GM18499 (cell line): ENCODE data around the gene SLFN13.
"Not testable (repeated sequence)": the region's sequence is repeated elsewhere in the genome, so short reads cannot be mapped to it uniquely, and the experiment has no call there.

Experiments
- ATAC-seq: cut with Tn5 transposase; IDR thresholded peaks from one replicate; pipeline ENCODE4 v1.9.1; 2021; ENCODE audit warnings: moderate number of reproducible peaks; ENCODE audit not compliant: insufficient read depth, unreplicated experiment

The SLFN13 gene

GRCh38 chr17:35448214-35448898, at the start of gene SLFN13:
SLFN13 (minus strand) TSS chr17:35448766; CDS start chr17:35445680, 3,086 bp downstream.
- peak; percentile 47 for ATAC-seq

GRCh38 chr17:35496451-35497290, 48.1 kb upstream of the SLFN13 start:
- ATAC-seq = no peak

GRCh38 chr17:35493040-35493439, 44.5 kb upstream of the SLFN13 start:
- ATAC-seq = no peak

GRCh38 chr17:35491417-35491816, 42.9 kb upstream of the SLFN13 start:
- ATAC-seq = no peak

- no peak for ATAC-seq
These were observed 41.4 kb upstream of the SLFN13 start for GRCh38 chr17:35489944-35490343.

GRCh38 chr17:35488991-35489390, 40.4 kb upstream of the SLFN13 start:
- ATAC-seq = no peak

GRCh38 chr17:35486920-35487732, 38.6 kb upstream of the SLFN13 start:
- ATAC-seq = no peak

GRCh38 chr17:35479271-35479670, 30.7 kb upstream of the SLFN13 start:
- no peak for ATAC-seq

GRCh38 chr17:35477248-35477647, 28.7 kb upstream of the SLFN13 start:
- ATAC-seq = no peak

GRCh38 chr17:35476283-35476820, 27.8 kb upstream of the SLFN13 start:
- ATAC-seq = no peak

GRCh38 chr17:35468475-35468874, 19.9 kb upstream of the SLFN13 start:
- ATAC-seq = no peak

- no peak for ATAC-seq
These were observed 19.3 kb upstream of the SLFN13 start for GRCh38 chr17:35467824-35468223.

GRCh38 chr17:35460354-35460851, 11.8 kb upstream of the SLFN13 start:
- ATAC-seq = no peak

- ATAC-seq = not testable (repeated sequence)
These were observed 5.5 kb upstream of the SLFN13 start for GRCh38 chr17:35454035-35454434.

- no peak for ATAC-seq
These were observed 4.6 kb upstream of the SLFN13 start for GRCh38 chr17:35453171-35453570.

- ATAC-seq = no peak
These were observed 885 bp upstream of the SLFN13 start for GRCh38 chr17:35449371-35449931.

- ATAC-seq = no peak
These were observed 297 bp upstream of the SLFN13 start for GRCh38 chr17:35448899-35449227.

GRCh38 chr17:35447499-35447898, 1.1 kb downstream of the SLFN13 start:
- ATAC-seq = no peak

GRCh38 chr17:35438433-35438832, 10.1 kb downstream of the SLFN13 start:
- no peak for ATAC-seq
